ENCODE data around the gene AHDC1. TPM values are rescaled to one million over a fixed set of nuclear protein-coding genes. Genes with fewer than 3 reads are reported as not detected.
A peak's percentile ranks its signal among the peaks of the same experiment; 100 is the strongest.

AHDC1 gene
- total and polyA plus RNA-seq, 7 donors: 6.4 to 65.2 (median 35.9) TPM

- Histone ChIP-seq H3K27me3 (ENCODE audit: insufficient read depth in 3 of 3, low read length in 2 of 3) (no peaks in the 10 kb centered on the region), H3K4me3 (peak overlapping the region; percentile 71), H3K27ac (peak overlapping the region; percentile 94), H3K9me3 (no peaks in the 10 kb centered on the region), H3K4me1 (peaks cover 64% of the 10 kb centered on the region), H3K36me3 (ENCODE audit: insufficient read depth in 1 of 2, low read depth in 1 of 2) (no peaks in the 10 kb centered on the region)
- no peak for TF ChIP-seq CTCF (IDR thresholded peaks at IDR 0.05)
- WGBS, 3 donors: 17 to 32% (median 20%) methylated on average over 21 to 27 of the region's 27 CpGs
- peak; percentile 54 to 87 for DNase-seq
- intact Hi-C loops (cut with DNase I): loop anchor here in 1 of 2 donors (2.0 kb wide), 1 partner anchor 75 kb away; no protein-coding TSS in a partner anchor
- ATAC-seq: peak; percentile 13 to 53 (median 42)
Observed at GRCh38 chr1:27527223-27527889, 76.6 kb downstream of the AHDC1 start.

- H3K36me3 ChIP-seq (ENCODE audit: insufficient read depth in 1 of 2, low read depth in 1 of 2): no peaks in the 10 kb centered on the region
- intact Hi-C loops (cut with DNase I): loop anchor here in 1 of 2 donors (2.0 kb wide), 1 partner anchor 76 kb away; no protein-coding TSS in a partner anchor
- ATAC-seq (no peak), DNase-seq (peak in 1 of 2 donors; percentile 34)
- WGBS, 3 donors: 32 to 51% (median 32%) methylated on average over 10 of the region's 10 CpGs
- peak overlapping the region; percentile 94 for H3K27ac ChIP-seq
- H3K4me1 ChIP-seq: peaks cover 69% of the 10 kb centered on the region
- TF ChIP-seq CTCF (IDR thresholded peaks at IDR 0.05): no peak
- H3K9me3 ChIP-seq: no peaks in the 10 kb centered on the region
- peak overlapping the region; percentile 71 for H3K4me3 ChIP-seq
- no peaks in the 10 kb centered on the region for H3K27me3 ChIP-seq (ENCODE audit: insufficient read depth in 3 of 3, low read length in 2 of 3)
Observed at GRCh38 chr1:27526569-27527222, 77.2 kb downstream of the AHDC1 start.

GRCh38 chr1:27525296-27526272 is 78.4 kb downstream of the AHDC1 start:
- 20 to 32% (median 26%) methylated on average over 15 to 16 of the region's 16 CpGs for WGBS, 3 donors
- TF ChIP-seq CTCF (IDR thresholded peaks at IDR 0.05): no peak
- intact Hi-C loops (cut with DNase I): loop anchor here in 1 of 2 donors (2.0 kb wide), 1 partner anchor 77 kb away; no protein-coding TSS in a partner anchor
- Histone ChIP-seq H3K4me3 (peak overlapping the region; percentile 71), H3K27me3 (ENCODE audit: insufficient read depth in 3 of 3, low read length in 2 of 3) (no peaks in the 10 kb centered on the region), H3K27ac (peak overlapping the region; percentile 94), H3K36me3 (ENCODE audit: insufficient read depth in 1 of 2, low read depth in 1 of 2) (no peaks in the 10 kb centered on the region), H3K9me3 (no peaks in the 10 kb centered on the region), H3K4me1 (peaks cover 80% of the 10 kb centered on the region)
- DNase-seq (peak; percentile 72 to 83), ATAC-seq (peak; percentile 18 to 40 (median 26))

- 39 to 57% (median 44%) methylated on average over 8 of the region's 8 CpGs for WGBS, 3 donors
- TF ChIP-seq CTCF (IDR thresholded peaks at IDR 0.05): no peak
- peak overlapping the region; percentile 44 for H3K4me3 ChIP-seq
- no peak for DNase-seq
- H3K9me3 ChIP-seq: no peaks in the 10 kb centered on the region
- no peak for ATAC-seq
- H3K4me1 ChIP-seq: peaks cover 77% of the 10 kb centered on the region
- no peaks in the 10 kb centered on the region for H3K36me3 ChIP-seq (ENCODE audit: insufficient read depth in 1 of 2, low read depth in 1 of 2)
- intact Hi-C loops (cut with DNase I): no loop called here
- no peaks in the 10 kb centered on the region for H3K27me3 ChIP-seq (ENCODE audit: insufficient read depth in 3 of 3, low read length in 2 of 3)
- peak overlapping the region; percentile 53 for H3K27ac ChIP-seq
Observed at GRCh38 chr1:27523337-27524020, 80.5 kb downstream of the AHDC1 start.
